Stimulated activated CD4-positive, alpha-beta T cell treated with anti-CD3 and anti-CD28 coated beads, Interleukin-15, amount 100 ng/mL, for 24 hours (primary cell): Measurements from ENCODE around the gene RBM33.
A peak's percentile ranks its signal among the peaks of the same experiment; 100 is the strongest.
"Not testable (repeated sequence)": the region's sequence is repeated elsewhere in the genome, so short reads cannot be mapped to it uniquely, and the experiment has no call there.

Experiments
- DNase-seq: peaks from one replicate; pipeline ENCODE4 v3.0.0-alpha.2; 2020

RBM33 gene

DNA sequence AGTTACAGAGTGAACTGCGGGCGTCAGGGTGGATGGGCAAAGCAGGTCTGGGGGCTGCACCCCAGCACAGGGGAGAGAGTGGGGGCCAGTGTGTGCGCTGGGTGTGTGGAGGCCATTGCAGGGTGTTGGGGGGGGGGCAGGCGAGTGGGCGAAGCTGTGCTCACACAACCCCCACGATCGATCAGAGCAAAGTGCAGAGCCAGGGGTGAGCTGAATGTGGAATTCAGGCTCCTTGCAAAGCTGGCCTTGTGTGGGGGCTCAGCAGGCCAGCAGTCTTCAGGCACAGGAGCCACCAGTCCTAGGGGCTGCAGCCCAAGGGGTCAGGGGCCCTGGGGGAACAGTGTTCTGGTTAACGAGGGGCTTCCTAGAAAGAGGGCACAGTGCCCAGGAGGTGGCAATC lies 168.7 kb downstream of the RBM33 start:
- no peak for DNase-seq

GRCh38 chr7:155813546-155814315 lies 169.3 kb downstream of the RBM33 start:
- no peak for DNase-seq

DNA sequence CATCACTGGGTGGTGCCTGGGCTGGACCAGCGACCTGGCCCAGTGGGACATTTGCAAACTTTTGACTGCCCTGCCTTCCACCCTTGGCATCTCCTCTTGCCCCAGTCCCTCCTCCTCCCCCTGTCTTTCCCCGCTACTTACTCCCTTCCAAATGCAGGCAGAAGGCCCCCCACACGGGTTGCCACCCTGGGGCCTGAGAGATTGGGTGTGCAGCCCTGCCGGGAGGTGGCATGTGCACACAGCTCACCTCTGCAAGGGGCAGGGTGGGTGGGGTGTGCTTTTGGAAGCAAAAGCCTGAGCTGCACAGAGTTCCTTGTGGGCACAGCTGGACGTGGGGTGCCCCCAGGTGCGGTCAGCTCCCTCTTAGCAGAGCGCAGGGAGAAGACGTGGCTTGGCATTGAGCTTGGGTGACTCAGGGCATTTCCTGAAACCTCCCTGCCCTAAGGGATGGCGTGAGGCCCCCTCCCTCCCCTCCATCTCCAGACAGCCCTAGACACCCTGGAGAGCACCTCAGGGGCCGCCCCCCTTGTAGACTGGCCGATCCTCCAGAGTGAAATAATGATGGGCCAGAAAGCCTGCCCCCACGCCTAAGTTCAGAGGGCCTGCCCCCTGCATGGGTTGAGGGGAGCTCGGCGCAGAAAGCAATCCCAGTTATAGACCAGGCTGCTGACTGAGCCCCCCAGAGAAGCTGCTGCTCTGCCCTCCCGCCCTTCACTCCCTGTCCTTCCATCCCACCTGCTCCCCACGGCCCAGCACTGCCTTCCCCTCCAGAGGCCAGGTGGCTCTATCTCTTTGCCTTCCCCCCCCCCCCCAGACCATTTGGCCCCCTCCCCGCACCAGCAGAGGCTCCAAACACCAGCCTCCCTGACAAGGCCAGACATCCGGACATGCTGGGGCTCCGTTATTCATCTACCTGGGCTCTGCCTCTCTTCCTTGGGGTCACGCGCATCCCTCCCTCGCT lies 170.1 kb downstream of the RBM33 start:
- no peak for DNase-seq

DNA sequence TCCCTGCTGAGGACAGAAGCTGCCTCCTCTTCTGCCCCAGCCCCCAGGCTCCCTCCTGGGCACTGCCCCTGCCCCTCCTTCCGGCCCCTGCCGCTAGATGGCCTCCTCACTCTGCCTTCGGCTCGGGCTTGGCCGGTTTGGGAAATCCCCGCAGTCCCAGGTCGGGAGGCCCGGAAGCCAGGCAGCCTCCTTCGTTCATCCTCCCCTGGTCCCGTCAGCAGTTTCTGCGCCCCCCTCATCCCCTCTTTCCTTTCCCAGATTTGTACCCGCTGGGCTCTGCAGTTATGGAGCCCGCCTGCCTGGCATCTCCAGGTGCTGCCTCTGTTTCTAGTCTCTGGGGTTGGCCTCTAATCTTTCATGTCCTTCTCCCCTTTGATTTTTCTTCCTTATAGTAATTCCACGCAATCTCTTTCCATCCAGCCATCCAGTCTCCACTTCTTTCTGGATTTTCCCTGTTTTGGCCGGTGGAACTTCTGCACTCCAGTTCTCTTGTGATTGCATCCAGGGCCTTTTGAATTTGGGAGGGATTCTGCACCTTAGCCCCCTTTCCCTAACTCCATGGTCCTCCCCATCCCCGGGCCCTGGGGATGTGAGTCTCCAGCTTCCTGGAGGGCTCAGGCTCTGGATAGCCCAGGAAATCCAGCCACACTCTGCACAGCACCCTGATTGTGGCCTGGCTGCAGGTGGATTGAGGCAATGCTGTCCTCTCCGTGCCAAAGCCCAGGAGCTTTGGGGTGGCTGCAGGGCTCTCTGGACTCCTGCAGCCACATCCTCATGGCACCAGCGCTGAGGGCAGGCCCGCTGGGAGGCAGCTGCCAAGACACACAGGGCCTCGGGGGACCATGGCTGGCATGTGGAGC lies 171.1 kb downstream of the RBM33 start:
- DNase-seq: peak; percentile 86

DNA sequence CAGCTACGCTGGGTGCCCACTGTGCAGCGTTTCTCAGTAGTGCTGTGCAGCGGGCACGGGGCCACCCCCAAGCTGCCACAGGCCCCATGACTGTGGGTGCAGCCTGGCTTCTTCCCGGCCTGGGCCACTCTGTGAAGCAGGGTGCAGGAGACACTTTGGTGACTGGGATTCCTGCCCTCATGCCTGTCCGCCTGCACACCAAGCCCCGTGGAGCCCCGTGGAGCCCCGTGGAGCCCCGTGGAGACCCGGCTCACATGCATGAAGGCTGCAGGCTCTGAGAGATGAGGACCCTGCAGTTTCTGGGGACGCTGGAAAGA lies 171.7 kb downstream of the RBM33 start:
- DNase-seq: no peak

DNA sequence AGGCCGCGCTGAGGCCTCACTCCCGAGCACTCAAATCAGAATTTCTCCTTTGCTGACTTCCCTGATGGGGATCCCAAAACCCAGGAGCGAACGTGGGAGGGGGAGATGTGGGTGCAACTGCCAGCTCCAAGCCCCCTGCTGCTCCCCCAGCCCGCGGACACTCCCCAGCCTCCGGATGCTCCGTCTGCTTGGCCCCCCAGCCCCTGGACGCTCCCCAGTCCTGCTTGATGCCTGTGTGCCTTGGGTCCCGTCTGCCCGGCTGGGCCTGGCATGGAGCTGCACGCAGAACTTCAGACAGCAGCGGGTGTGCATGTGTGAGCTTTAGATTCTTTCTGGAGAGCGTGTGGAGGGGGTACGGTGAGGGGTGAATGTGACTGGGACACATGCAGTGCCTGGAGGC lies 172.5 kb downstream of the RBM33 start:
- DNase-seq: no peak

GRCh38 chr7:155817515-155817914 lies 173.1 kb downstream of the RBM33 start:
- DNase-seq: not testable (repeated sequence)

DNA sequence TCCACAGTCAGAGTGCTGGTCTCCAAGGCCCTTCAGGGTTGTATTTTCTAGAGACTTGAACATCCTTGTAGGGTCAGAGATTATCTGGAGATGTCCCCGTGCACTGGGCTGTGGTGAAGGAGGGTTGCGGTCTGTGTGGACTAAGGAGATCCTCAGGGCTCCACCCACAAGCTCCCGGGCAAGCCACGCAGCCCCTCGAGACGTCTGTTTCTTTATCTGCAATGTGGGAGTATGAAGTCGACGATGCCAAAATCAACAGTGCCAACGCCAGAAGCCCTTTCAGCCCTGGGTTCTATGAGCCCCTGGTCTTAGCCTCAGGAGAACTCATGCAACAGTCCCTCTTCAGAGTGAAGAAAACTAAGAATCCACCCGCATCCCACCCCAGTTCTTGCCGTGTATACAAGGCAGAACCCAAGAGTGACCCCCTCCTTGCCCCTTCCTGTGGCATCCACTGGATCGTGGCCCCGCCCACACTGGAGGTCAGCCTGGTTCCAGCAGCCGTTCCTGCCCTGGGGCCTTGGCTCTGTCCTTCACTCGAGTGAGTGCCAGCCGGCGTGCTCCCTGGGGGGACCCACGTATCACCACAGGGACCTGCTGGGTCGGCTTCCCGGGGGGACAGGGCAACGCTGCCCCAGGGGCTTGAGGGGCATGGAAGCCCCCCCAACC lies 173.8 kb downstream of the RBM33 start:
- no peak for DNase-seq

GRCh38 chr7:155818820-155819168 lies 174.3 kb downstream of the RBM33 start:
- DNase-seq: no peak

DNA sequence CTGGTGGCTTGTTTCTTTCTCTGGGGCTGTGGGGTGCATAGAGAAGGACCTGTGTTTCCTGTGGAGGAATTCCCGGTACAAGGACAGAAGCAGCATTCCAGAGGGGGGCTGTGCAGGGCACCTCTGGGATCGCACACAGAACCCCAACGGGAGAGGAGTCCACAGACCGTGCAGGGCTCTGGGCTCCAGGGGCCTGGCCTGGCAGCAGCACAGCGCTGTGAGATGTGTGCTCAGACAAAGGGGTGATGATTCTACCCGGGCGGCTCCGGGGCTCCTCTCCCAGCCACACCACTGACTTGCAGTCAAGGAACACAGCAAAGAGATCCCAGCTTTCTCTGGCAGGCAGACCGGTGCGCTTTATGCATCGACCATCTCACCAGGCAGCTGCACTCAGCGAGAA lies 174.7 kb downstream of the RBM33 start:
- DNase-seq: no peak

DNA sequence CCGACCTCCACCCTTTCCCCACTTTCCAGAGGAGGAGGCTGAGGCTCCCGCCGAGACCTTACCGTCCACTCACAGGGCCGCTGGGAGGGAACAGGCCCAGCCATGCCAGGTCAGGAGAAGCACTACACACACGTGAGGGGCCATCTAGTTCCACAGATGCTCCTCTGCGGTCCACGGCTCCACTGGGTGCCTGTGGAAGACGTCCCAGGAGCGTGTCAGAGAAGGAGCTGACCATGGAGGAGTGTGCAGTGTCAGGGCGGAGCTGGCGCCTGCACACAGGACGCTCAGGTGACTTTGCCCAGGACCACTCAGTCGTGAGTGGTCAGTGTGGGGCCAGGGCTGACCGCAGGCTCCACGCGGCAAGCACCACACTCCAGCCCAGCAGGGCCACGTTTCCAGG lies 175.8 kb downstream of the RBM33 start:
- DNase-seq: no peak

GRCh38 chr7:155820788-155821187 lies 176.3 kb downstream of the RBM33 start:
- no peak for DNase-seq

DNA sequence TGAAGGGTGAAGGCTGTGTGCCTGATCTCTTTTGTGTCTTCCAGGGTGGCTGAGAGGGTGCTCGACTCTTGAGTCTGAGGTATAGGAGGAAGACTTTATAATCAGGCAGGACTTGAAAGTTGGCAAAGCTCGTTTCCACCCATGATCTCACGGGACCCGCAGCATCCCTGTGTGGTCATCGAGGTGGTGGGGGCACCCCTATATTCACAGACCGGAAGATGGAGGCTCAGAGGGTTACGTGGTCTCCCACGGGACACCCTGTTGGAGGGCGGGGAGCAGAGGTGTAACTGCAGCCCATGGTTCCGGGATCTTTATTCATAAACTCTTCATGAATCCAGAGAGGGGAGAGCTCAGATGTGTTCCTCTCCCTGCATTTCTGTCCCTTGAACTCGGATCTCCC lies 177.4 kb downstream of the RBM33 start:
- no peak for DNase-seq

DNA sequence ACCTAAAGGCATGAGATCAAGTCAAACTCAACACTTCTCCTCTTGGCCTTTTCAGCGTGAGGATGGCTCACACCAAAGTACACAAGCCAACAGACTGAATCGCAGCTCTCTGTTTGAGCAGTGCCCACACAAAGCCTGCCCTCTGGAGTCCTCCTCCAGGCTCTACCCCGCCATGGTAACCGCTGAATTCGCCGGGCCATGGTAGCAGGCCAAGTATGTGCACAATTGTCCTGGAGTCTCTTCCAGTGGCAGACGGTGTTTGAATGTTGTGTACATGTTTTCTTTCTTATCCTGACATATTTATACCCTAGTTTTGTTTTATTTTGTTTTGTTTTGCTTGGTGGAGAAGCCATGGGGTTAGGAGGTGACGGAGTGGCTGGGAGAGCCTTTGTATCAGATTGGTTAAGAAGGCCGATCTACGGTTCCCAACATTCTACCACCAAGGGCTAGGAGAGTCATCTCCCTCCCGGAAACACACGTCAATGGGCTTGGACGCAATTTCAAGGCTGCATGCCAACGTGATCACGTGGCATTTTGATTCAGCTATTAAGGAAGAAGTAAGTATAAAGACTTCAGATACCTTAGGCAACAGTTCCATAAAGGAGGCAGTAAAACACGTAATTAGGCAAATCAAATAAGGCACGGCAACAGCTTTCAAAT lies 179.9 kb downstream of the RBM33 start:
- no peak for DNase-seq

DNA sequence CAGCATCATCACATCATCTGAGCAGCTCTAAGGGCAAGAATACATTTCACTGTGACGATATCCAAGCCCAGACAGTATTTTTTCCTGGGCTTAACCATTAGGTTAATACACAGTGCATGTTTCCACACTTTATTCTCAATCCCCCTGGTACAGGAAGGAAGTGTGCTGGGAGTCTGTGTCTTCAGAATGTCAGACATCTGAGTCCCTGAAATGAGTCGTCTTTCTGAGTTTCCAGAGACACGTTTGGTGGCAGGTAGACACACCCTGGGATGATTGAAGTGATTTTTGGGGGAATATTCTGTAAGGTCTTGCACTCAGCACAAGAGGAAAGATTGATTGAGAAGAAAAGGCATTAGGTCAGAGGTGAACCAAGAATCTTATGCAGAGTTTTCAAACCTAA lies 180.9 kb downstream of the RBM33 start:
- no peak for DNase-seq

DNA sequence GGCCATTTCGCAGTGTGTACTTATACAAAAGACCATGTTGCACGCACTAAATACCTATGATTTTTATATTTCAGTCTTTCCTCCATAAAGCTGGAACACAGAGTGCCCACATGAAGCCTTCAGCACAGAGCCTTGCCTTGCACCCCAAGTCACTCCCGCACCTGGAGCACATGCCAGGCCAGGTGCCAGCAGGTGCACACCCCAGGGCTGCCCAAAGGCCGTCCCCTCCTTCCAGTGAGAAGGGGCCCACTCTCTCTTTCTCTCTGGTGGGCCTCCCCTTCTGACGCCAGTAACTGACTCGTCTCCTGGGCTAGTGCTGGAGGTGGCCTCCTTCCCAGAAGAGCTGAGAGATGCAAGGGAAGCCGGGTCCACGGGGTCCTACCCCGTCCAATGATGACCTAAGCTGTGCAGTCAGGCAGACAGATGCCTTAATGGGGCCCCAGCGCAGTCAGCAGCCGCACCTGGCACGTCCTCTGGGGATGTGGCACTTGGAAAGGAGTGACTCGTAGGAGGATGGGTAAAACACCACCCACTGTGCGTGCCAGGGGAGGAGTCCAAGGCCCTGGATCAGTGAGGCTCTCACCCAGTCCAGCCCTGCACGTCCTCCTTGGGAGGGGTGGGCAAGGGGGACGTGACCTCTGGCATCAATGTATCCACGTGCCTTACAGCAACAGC lies 185.5 kb downstream of the RBM33 start:
- DNase-seq: no peak
